HEK293 (cell line): ENCODE results near the gene ZCCHC3.

ENCODE experiments used
- BCL11A ChIP-seq: fragments of 450-650 bp; formaldehyde crosslinking; IDR thresholded peaks from 2 replicates; pipeline ENCODE4 v1.5.1; 2016; ENCODE audit warnings: low read depth, missing biosample characterization, missing genetic modification characterization
- MYNN ChIP-seq: fragments of 450-650 bp; formaldehyde crosslinking; IDR thresholded peaks from 2 replicates; pipeline ENCODE4 v1.5.1; 2016; ENCODE audit warnings: missing biosample characterization, missing genetic modification characterization, borderline replicate concordance
- MZF1 ChIP-seq: fragments of 450-650 bp; formaldehyde crosslinking; IDR thresholded peaks from 2 replicates; pipeline ENCODE4 v1.5.1; 2017; ENCODE audit warnings: missing biosample characterization, missing genetic modification characterization, borderline replicate concordance
- REPIN1 ChIP-seq: fragments of 450-650 bp; formaldehyde crosslinking; IDR thresholded peaks from 2 replicates; pipeline ENCODE4 v1.5.1; 2017; ENCODE audit warnings: missing biosample characterization, missing genetic modification characterization, low read depth
- TCF7L2 ChIP-seq: IDR thresholded peaks from 2 replicates; pipeline ENCODE4 v1.6.1; 2011; ENCODE audit warnings: low read depth, mild to moderate bottlenecking, inconsistent platforms, low read length, moderate library complexity, borderline replicate concordance
- ZFP37 ChIP-seq: fragments of 450-650 bp; formaldehyde crosslinking; IDR thresholded peaks from 2 replicates; pipeline ENCODE4 v1.5.1; 2016; ENCODE audit warnings: missing biosample characterization, missing genetic modification characterization
- ZFP41 ChIP-seq: fragments of 450-650 bp; formaldehyde crosslinking; IDR thresholded peaks from 2 replicates; pipeline ENCODE4 v1.5.1; 2016; ENCODE audit warnings: missing biosample characterization, missing genetic modification characterization, borderline replicate concordance
- ZIC2 ChIP-seq: fragments of 450-650 bp; formaldehyde crosslinking; IDR thresholded peaks from 2 replicates; pipeline ENCODE4 v1.5.1; 2016; ENCODE audit warnings: missing biosample characterization, missing genetic modification characterization
- ZNF174 ChIP-seq: fragments of 450-650 bp; formaldehyde crosslinking; IDR thresholded peaks from 2 replicates; pipeline ENCODE4 v1.5.0; 2017; ENCODE audit warnings: missing biosample characterization, mild to moderate bottlenecking, missing genetic modification characterization
- ZNF202 ChIP-seq: fragments of 450-650 bp; formaldehyde crosslinking; IDR thresholded peaks from 2 replicates; pipeline ENCODE4 v1.5.1; 2016; ENCODE audit warnings: missing biosample characterization, missing genetic modification characterization, borderline replicate concordance
- ZNF221 ChIP-seq: fragments of 450-650 bp; formaldehyde crosslinking; IDR thresholded peaks from 2 replicates; pipeline ENCODE4 v1.5.1; 2017; ENCODE audit warnings: missing biosample characterization, missing genetic modification characterization, borderline replicate concordance
- ZNF23 ChIP-seq: fragments of 450-650 bp; formaldehyde crosslinking; IDR thresholded peaks from 2 replicates; pipeline ENCODE4 v1.5.1; 2016; ENCODE audit warnings: missing biosample characterization, missing genetic modification characterization, borderline replicate concordance
- ZNF24 ChIP-seq: fragments of 450-650 bp; formaldehyde crosslinking; IDR thresholded peaks from 2 replicates; pipeline ENCODE4 v1.5.1; 2016; ENCODE audit warnings: missing biosample characterization, missing genetic modification characterization
- ZNF266 ChIP-seq: fragments of 450-650 bp; formaldehyde crosslinking; IDR thresholded peaks from 2 replicates; pipeline ENCODE4 v1.5.1; 2016; ENCODE audit warnings: missing biosample characterization, missing genetic modification characterization, low read depth
- ZNF302 ChIP-seq: fragments of 450-650 bp; formaldehyde crosslinking; IDR thresholded peaks from 2 replicates; pipeline ENCODE4 v1.5.1; 2016; ENCODE audit warnings: missing biosample characterization, missing genetic modification characterization, low read depth
- ZNF311 ChIP-seq: fragments of 450-650 bp; formaldehyde crosslinking; IDR thresholded peaks from 2 replicates; pipeline ENCODE4 v1.5.1; 2017; ENCODE audit warnings: missing biosample characterization, missing genetic modification characterization, borderline replicate concordance
- ZNF335 ChIP-seq: fragments of 450-650 bp; formaldehyde crosslinking; conservative IDR thresholded peaks from 2 replicates; pipeline ENCODE4 v1.5.1; 2016; ENCODE audit warnings: missing biosample characterization, missing genetic modification characterization
- ZNF544 ChIP-seq: fragments of 450-650 bp; formaldehyde crosslinking; IDR thresholded peaks from 2 replicates; pipeline ENCODE4 v1.5.0; 2017; ENCODE audit warnings: missing biosample characterization, missing genetic modification characterization
- ZNF664 ChIP-seq: fragments of 450-650 bp; formaldehyde crosslinking; IDR thresholded peaks from 2 replicates; pipeline ENCODE4 v1.5.1; 2016; ENCODE audit warnings: missing biosample characterization, missing genetic modification characterization
- ZNF670 ChIP-seq: fragments of 450-650 bp; formaldehyde crosslinking; IDR thresholded peaks from 2 replicates; pipeline ENCODE4 v1.5.1; 2016; ENCODE audit warnings: missing biosample characterization, missing genetic modification characterization, low read depth
- ZNF768 ChIP-seq: fragments of 450-650 bp; formaldehyde crosslinking; IDR thresholded peaks from 2 replicates; pipeline ENCODE4 v1.5.1; 2018; ENCODE audit warnings: missing biosample characterization, mild to moderate bottlenecking, missing genetic modification characterization
- ZNF843 ChIP-seq: fragments of 450-650 bp; formaldehyde crosslinking; IDR thresholded peaks from 2 replicates; pipeline ENCODE4 v1.5.1; 2016; ENCODE audit warnings: missing biosample characterization, missing genetic modification characterization
- TF ChIP-seq, protein P1 (sequence below): fragments of 450-650 bp; formaldehyde crosslinking; IDR thresholded peaks from 2 replicates; pipeline ENCODE4 v1.5.1; 2016; ENCODE audit warnings: missing biosample characterization, missing genetic modification characterization
- TF ChIP-seq, protein P2 (sequence below): fragments of 450-650 bp; formaldehyde crosslinking; IDR thresholded peaks from 2 replicates; pipeline ENCODE4 v1.5.1; 2016; ENCODE audit warnings: missing biosample characterization, missing genetic modification characterization
- TF ChIP-seq, protein P3 (sequence below): fragments of 450-650 bp; formaldehyde crosslinking; IDR thresholded peaks from 2 replicates; pipeline ENCODE4 v1.5.1; 2016; ENCODE audit warnings: missing biosample characterization, missing genetic modification characterization
- TF ChIP-seq, protein P4 (sequence below): fragments of 450-650 bp; formaldehyde crosslinking; IDR thresholded peaks from 2 replicates; pipeline ENCODE4 v1.5.1; 2016; ENCODE audit warnings: missing biosample characterization, missing genetic modification characterization
- TF ChIP-seq, protein P5 (sequence below): fragments of 450-650 bp; formaldehyde crosslinking; IDR thresholded peaks from 2 replicates; pipeline ENCODE4 v1.5.1; 2016; ENCODE audit warnings: missing biosample characterization, missing genetic modification characterization, borderline replicate concordance

The ZCCHC3 gene

DNA sequence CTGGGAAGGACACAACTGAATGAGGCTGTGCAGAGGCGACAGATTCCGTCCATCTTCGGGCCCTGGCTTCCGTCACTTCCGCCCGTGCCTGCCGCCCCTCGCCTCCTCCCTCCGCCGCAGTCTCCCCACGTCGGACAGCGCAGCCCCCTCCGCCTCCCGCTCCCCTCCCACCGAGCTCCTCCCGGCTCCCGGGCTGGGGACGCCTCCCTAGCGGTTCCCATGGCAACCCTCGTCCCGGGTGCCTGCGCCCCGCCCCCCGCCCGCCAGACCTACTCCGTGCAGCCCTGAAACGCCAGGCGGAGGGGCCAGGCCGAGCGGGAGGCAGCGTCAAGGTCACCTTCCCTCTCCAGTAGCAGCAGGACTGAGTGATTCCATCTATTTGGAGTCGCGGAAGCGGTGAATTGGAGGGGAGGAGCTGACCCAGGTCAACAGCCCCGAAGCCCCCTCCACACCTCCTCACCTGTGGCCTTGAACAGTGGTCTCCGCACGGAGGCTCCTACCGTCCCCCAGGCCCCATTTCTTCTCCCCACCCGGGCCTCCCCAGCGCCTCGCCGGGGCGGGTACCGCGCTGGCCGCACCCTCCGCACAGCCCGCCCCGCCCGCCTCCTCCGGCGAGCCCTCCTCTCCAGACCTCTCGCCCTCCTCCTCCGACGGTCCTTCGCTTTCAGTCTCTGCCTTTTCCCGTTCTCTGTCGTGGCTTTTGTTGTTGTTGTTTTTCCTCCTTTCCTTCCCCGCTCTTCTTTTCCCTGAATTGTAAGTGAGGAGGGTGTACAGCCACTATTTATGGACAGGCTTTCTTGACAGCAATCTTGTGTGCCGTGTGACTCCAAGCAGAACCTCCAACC lies 50.5 kb downstream of the ZCCHC3 start (continued):
- TF ChIP-seq, protein P1, sequence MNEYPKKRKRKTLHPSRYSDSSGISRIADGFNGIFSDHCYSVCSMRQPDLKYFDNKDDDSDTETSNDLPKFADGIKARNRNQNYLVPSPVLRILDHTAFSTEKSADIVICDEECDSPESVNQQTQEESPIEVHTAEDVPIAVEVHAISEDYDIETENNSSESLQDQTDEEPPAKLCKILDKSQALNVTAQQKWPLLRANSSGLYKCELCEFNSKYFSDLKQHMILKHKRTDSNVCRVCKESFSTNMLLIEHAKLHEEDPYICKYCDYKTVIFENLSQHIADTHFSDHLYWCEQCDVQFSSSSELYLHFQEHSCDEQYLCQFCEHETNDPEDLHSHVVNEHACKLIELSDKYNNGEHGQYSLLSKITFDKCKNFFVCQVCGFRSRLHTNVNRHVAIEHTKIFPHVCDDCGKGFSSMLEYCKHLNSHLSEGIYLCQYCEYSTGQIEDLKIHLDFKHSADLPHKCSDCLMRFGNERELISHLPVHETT (tag by site-specific recombination) = no peak
- TF ChIP-seq ZNF311 (tag by site-specific recombination) = no peak
- TF ChIP-seq ZNF335 (tag by site-specific recombination) = peak; percentile 97
- TF ChIP-seq ZNF23 (tag by site-specific recombination) = no peak
- TF ChIP-seq BCL11A (tag by site-specific recombination) = peak; percentile 48
- TF ChIP-seq MZF1 = peak; percentile 33; the same call in 1 of the 2 replicates
- no peak for TF ChIP-seq ZNF544 (tag by site-specific recombination)
- TF ChIP-seq ZNF664 (tag by site-specific recombination) = no peak
- no peak for TF ChIP-seq MYNN
- TF ChIP-seq, protein P2, sequence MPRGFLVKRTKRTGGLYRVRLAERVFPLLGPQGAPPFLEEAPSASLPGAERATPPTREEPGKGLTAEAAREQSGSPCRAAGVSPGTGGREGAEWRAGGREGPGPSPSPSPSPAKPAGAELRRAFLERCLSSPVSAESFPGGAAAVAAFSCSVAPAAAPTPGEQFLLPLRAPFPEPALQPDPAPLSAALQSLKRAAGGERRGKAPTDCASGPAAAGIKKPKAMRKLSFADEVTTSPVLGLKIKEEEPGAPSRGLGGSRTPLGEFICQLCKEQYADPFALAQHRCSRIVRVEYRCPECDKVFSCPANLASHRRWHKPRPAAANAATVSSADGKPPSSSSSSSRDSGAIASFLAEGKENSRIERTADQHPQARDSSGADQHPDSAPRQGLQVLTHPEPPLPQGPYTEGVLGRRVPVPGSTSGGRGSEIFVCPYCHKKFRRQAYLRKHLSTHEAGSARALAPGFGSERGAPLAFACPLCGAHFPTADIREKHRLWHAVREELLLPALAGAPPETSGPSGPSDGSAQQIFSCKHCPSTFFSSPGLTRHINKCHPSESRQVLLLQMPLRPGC (tag by site-specific recombination) = no peak
- TF ChIP-seq, protein P3, sequence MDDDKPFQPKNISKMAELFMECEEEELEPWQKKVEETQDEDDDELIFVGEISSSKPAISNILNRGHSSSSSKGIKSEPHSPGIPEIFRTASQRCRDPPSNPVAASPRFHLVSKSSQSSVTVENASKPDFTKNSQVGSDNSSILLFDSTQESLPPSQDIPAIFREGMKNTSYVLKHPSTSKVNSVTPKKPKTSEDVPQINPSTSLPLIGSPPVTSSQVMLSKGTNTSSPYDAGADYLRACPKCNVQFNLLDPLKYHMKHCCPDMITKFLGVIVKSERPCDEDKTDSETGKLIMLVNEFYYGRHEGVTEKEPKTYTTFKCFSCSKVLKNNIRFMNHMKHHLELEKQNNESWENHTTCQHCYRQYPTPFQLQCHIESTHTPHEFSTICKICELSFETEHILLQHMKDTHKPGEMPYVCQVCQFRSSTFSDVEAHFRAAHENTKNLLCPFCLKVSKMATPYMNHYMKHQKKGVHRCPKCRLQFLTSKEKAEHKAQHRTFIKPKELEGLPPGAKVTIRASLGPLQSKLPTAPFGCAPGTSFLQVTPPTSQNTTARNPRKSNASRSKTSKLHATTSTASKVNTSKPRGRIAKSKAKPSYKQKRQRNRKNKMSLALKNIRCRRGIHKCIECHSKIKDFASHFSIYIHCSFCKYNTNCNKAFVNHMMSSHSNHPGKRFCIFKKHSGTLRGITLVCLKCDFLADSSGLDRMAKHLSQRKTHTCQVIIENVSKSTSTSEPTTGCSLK (tag by site-specific recombination) = no peak
- no peak for TF ChIP-seq ZNF221 (tag by site-specific recombination)
- TF ChIP-seq ZNF24 (tag by site-specific recombination) = peak; percentile 76; the same call in 1 of the 2 replicates
- TF ChIP-seq, protein P4, sequence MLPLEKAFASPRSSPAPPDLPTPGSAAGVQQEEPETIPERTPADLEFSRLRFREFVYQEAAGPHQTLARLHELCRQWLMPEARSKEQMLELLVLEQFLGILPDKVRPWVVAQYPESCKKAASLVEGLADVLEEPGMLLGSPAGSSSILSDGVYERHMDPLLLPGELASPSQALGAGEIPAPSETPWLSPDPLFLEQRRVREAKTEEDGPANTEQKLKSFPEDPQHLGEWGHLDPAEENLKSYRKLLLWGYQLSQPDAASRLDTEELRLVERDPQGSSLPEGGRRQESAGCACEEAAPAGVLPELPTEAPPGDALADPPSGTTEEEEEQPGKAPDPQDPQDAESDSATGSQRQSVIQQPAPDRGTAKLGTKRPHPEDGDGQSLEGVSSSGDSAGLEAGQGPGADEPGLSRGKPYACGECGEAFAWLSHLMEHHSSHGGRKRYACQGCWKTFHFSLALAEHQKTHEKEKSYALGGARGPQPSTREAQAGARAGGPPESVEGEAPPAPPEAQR (tag by site-specific recombination) = peak; percentile 0; the same call in 1 of the 2 replicates
- no peak for TF ChIP-seq ZNF670
- TF ChIP-seq, protein P5, sequence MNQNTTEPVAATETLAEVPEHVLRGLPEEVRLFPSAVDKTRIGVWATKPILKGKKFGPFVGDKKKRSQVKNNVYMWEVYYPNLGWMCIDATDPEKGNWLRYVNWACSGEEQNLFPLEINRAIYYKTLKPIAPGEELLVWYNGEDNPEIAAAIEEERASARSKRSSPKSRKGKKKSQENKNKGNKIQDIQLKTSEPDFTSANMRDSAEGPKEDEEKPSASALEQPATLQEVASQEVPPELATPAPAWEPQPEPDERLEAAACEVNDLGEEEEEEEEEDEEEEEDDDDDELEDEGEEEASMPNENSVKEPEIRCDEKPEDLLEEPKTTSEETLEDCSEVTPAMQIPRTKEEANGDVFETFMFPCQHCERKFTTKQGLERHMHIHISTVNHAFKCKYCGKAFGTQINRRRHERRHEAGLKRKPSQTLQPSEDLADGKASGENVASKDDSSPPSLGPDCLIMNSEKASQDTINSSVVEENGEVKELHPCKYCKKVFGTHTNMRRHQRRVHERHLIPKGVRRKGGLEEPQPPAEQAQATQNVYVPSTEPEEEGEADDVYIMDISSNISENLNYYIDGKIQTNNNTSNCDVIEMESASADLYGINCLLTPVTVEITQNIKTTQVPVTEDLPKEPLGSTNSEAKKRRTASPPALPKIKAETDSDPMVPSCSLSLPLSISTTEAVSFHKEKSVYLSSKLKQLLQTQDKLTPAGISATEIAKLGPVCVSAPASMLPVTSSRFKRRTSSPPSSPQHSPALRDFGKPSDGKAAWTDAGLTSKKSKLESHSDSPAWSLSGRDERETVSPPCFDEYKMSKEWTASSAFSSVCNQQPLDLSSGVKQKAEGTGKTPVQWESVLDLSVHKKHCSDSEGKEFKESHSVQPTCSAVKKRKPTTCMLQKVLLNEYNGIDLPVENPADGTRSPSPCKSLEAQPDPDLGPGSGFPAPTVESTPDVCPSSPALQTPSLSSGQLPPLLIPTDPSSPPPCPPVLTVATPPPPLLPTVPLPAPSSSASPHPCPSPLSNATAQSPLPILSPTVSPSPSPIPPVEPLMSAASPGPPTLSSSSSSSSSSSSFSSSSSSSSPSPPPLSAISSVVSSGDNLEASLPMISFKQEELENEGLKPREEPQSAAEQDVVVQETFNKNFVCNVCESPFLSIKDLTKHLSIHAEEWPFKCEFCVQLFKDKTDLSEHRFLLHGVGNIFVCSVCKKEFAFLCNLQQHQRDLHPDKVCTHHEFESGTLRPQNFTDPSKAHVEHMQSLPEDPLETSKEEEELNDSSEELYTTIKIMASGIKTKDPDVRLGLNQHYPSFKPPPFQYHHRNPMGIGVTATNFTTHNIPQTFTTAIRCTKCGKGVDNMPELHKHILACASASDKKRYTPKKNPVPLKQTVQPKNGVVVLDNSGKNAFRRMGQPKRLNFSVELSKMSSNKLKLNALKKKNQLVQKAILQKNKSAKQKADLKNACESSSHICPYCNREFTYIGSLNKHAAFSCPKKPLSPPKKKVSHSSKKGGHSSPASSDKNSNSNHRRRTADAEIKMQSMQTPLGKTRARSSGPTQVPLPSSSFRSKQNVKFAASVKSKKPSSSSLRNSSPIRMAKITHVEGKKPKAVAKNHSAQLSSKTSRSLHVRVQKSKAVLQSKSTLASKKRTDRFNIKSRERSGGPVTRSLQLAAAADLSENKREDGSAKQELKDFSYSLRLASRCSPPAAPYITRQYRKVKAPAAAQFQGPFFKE (tag by site-specific recombination) = no peak
- TF ChIP-seq ZNF174 = no peak
- no peak for TF ChIP-seq ZNF266 (tag by site-specific recombination)
- TF ChIP-seq ZFP41 (tag by site-specific recombination) = no peak
- peak; percentile 58; the same call in 1 of the 2 replicates for TF ChIP-seq REPIN1 (tag by site-specific recombination)
- TF ChIP-seq TCF7L2 = no peak
- no peak for TF ChIP-seq ZNF302 (tag by site-specific recombination)
- TF ChIP-seq ZNF843 (tag by site-specific recombination) = 0 out of 2 replicates have a peak, but pooled peaks have one; percentile 34
- no peak for TF ChIP-seq ZFP37 (tag by site-specific recombination)
- peak; percentile 72 for TF ChIP-seq ZIC2
- no peak for TF ChIP-seq ZNF202
- TF ChIP-seq ZNF768 (tag by site-specific recombination) = no peak
